GM19372 (cell line): Measurements from ENCODE around the gene CD9.

Source experiments
- ATAC-seq: cut with Tn5 transposase; IDR thresholded peaks from one replicate; pipeline ENCODE4 v1.9.1; 2021; ENCODE audit warnings: mild to moderate bottlenecking, low read depth, moderate library complexity; ENCODE audit not compliant: unreplicated experiment

The CD9 gene

GRCh38 chr12:6272300-6273204 lies 72.4 kb downstream of the CD9 start:
- no peak for ATAC-seq

GRCh38 chr12:6273205-6273540 lies 73.0 kb downstream of the CD9 start:
- ATAC-seq, result no peak

- no peak for ATAC-seq
Measured at GRCh38 chr12:6273541-6274230, 73.5 kb downstream of the CD9 start.

GRCh38 chr12:6274231-6275221 lies 74.3 kb downstream of the CD9 start:
- ATAC-seq, result no peak

- ATAC-seq, result no peak
Measured at GRCh38 chr12:6275928-6276887, 76.0 kb downstream of the CD9 start.

- no peak for ATAC-seq
Measured at GRCh38 chr12:6276956-6277620, 76.9 kb downstream of the CD9 start.

- peak; percentile 55 for ATAC-seq
Measured at GRCh38 chr12:6277982-6278438, 77.8 kb downstream of the CD9 start.

GRCh38 chr12:6278439-6279255 lies 78.4 kb downstream of the CD9 start:
- ATAC-seq, result peak; percentile 64

GRCh38 chr12:6279256-6279628 lies 79.0 kb downstream of the CD9 start:
- ATAC-seq, result no peak

- no peak for ATAC-seq
Measured at GRCh38 chr12:6279631-6280030, 79.4 kb downstream of the CD9 start.

GRCh38 chr12:6280053-6280469 lies 79.9 kb downstream of the CD9 start:
- ATAC-seq, result no peak

GRCh38 chr12:6280672-6281071 lies 80.5 kb downstream of the CD9 start:
- ATAC-seq, result no peak

GRCh38 chr12:6281081-6281809 lies 81.0 kb downstream of the CD9 start:
- ATAC-seq, result no peak

GRCh38 chr12:6282453-6282840 lies 82.2 kb downstream of the CD9 start:
- no peak for ATAC-seq

- no peak for ATAC-seq
Measured at GRCh38 chr12:6284273-6284672, 84.1 kb downstream of the CD9 start.

GRCh38 chr12:6285063-6285477 lies 84.9 kb downstream of the CD9 start:
- no peak for ATAC-seq

- ATAC-seq, result no peak
Measured at GRCh38 chr12:6285532-6286306, 85.5 kb downstream of the CD9 start.
